Neuronal stem cell (in vitro differentiated cells): ENCODE results near the gene CRP.

ENCODE experiments used
- DNase-seq: peaks from one replicate; pipeline ENCODE4 v3.0.0-alpha.2; 2013; ENCODE audit warnings: low spot score
- H2AFZ ChIP-seq: one replicate; pipeline ENCODE4 v1.6.1; 2013; ENCODE audit warnings: mild to moderate bottlenecking, low read length, inconsistent platforms
- H2AK5ac ChIP-seq: 2 replicates; pipeline ENCODE4 v1.6.1; 2013; ENCODE audit warnings: low read depth, mild to moderate bottlenecking, inconsistent platforms, low read length, moderate library complexity, mixed read lengths
- H2BK120ac ChIP-seq: 2 replicates; pipeline ENCODE4 v1.6.1; 2013; ENCODE audit warnings: low read depth, mild to moderate bottlenecking, inconsistent platforms, low read length, moderate library complexity, mixed read lengths
- H2BK12ac ChIP-seq: one replicate; pipeline ENCODE4 v1.6.1; 2013; ENCODE audit warnings: low read length, inconsistent platforms
- H2BK15ac ChIP-seq: 2 replicates; pipeline ENCODE4 v1.6.1; 2013; ENCODE audit warnings: mild to moderate bottlenecking, low read length, inconsistent platforms, mixed read lengths
- H2BK5ac ChIP-seq: one replicate; pipeline ENCODE4 v1.6.1; 2013; ENCODE audit warnings: inconsistent platforms, mild to moderate bottlenecking, low read length, moderate library complexity
- H3K14ac ChIP-seq: one replicate; pipeline ENCODE4 v1.6.1; 2013; ENCODE audit warnings: low read length, inconsistent platforms
- H3K18ac ChIP-seq: 2 replicates; pipeline ENCODE4 v1.6.1; 2013; ENCODE audit warnings: low read length, inconsistent platforms
- H3K23ac ChIP-seq: 2 replicates; pipeline ENCODE4 v1.6.1; 2013; ENCODE audit warnings: low read depth, mild to moderate bottlenecking, mixed read lengths, low read length, inconsistent platforms; ENCODE audit not compliant: poor library complexity
- H3K27ac ChIP-seq: replicated peaks from 3 replicates; pipeline ENCODE4 v1.5.1; 2013; ENCODE audit warnings: low read length, inconsistent platforms
- H3K27me3 ChIP-seq, 3 experiments: 2 replicates each; pipeline ENCODE4 v1.6.1; 2013; ENCODE audit warnings: low read length in 3 of 3, mild to moderate bottlenecking in 2 of 3, inconsistent platforms in 1 of 3, low read depth in 1 of 3, mixed read lengths in 1 of 3, moderate library complexity in 1 of 3; ENCODE audit not compliant: control insufficient read depth in 3 of 3, insufficient read depth in 3 of 3
- H3K36me3 ChIP-seq, 2 donors: replicated peaks in 1 of 2; 2 replicates each; pipeline ENCODE4 v1.6.1; 2013; ENCODE audit warnings: low read length in 2 of 2; ENCODE audit not compliant: control insufficient read depth in 2 of 2, insufficient read depth in 2 of 2
- H3K4ac ChIP-seq: 2 replicates; pipeline ENCODE4 v1.6.1; 2013; ENCODE audit warnings: inconsistent platforms, mild to moderate bottlenecking, low read length, moderate library complexity
- H3K4me1 ChIP-seq, 2 donors: 1 replicate in 1 of 2; 2 replicates in 1 of 2; pipeline ENCODE4 v1.6.1; 2013; ENCODE audit warnings: low read length in 2 of 2, low read depth in 1 of 2; ENCODE audit not compliant: control insufficient read depth in 2 of 2, insufficient read depth in 1 of 2
- H3K4me2 ChIP-seq: one replicate; pipeline ENCODE4 v1.6.1; 2013; ENCODE audit warnings: mild to moderate bottlenecking, low read length, inconsistent platforms; ENCODE audit not compliant: insufficient read depth, poor library complexity, severe bottlenecking
- H3K4me3 ChIP-seq, 2 donors: 2 replicates each; pipeline ENCODE4 v1.5.1; 2013; ENCODE audit warnings: low read length in 2 of 2, mild to moderate bottlenecking in 2 of 2, inconsistent platforms in 1 of 2, moderate library complexity in 1 of 2
- H3K79me1 ChIP-seq: one replicate; pipeline ENCODE4 v1.6.1; 2013; ENCODE audit warnings: low read depth, mild to moderate bottlenecking, inconsistent platforms, low read length, moderate library complexity
- H3K9ac ChIP-seq: one replicate; pipeline ENCODE4 v1.6.1; 2013; ENCODE audit warnings: mild to moderate bottlenecking, low read depth, low read length, inconsistent platforms; ENCODE audit not compliant: poor library complexity
- H3K9me3 ChIP-seq, 2 donors: replicated peaks in 1 of 2; 2 replicates each; pipeline versions ENCODE3 to v1.6.1; 2013; ENCODE audit warnings: low read length in 2 of 2, mild to moderate bottlenecking in 2 of 2, inconsistent platforms in 1 of 2, low read depth in 1 of 2, mixed read lengths in 1 of 2, moderate library complexity in 1 of 2; ENCODE audit not compliant: control insufficient read depth in 2 of 2, insufficient read depth in 1 of 2
- H4K8ac ChIP-seq: one replicate; pipeline ENCODE4 v1.6.1; 2013; ENCODE audit warnings: low read depth, mild to moderate bottlenecking, inconsistent platforms, low read length, moderate library complexity
- H4K91ac ChIP-seq: one replicate; pipeline ENCODE4 v1.6.1; 2013; ENCODE audit warnings: low read length, low read depth, mild to moderate bottlenecking, inconsistent platforms; ENCODE audit not compliant: poor library complexity
- WGBS, 2 donors: extraction: QIAGEN DNeasy Blood & Tissue Kit; methylation state at CpG; one replicate each; pipeline ENCODE4 v1.1.7; 2013; ENCODE audit warnings: missing lambda C conversion rate in 2 of 2, mixed read lengths in 1 of 2; ENCODE audit not compliant: insufficient read length in 2 of 2, insufficient replicate concordance in 1 of 2; ENCODE audit errors: extremely low coverage in 2 of 2; 5-methylcytosine and 5-hydroxymethylcytosine counted together

CRP gene

DNA sequence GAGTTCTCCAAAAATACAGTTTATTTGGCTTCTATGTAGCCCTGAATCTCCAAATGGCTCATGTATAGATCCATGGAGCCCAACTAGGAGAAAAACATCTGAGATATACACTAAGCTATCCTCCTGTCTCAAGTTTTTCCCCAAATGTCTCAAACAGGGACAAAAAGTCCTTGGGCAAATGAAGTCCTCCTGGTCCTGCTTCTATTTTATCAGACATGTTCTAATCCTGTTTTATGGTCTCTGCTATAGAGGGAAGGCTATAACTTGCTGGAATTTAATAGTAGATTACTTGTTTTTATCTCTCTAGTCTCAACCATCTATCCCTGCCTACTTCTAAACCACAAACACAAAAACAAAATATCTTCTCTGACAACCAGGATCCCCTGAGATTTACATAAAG is 26.9 kb downstream of the CRP start:
- Histone ChIP-seq H3K9me3 (no peaks in the 10 kb centered on the region), H4K91ac (no peak overlapping the region), H3K4me3 (no peak overlapping the region), H3K79me1 (no peaks in the 10 kb centered on the region), H3K27ac (no peak overlapping the region), H3K4ac (no peak overlapping the region), H2AK5ac (no peak overlapping the region), H2BK12ac (no peak overlapping the region), H3K27me3 (peaks cover 0 to 8% (median 0%) of the 10 kb centered on the region in 3 experiments), H3K9ac (no peak overlapping the region), H2AFZ (no peak overlapping the region), H3K23ac (no peak overlapping the region), H3K14ac (no peak overlapping the region), H3K4me1 (no peaks in the 10 kb centered on the region), H2BK15ac (no peak overlapping the region), H3K4me2 (no peak overlapping the region), H3K18ac (no peak overlapping the region), H4K8ac (no peak overlapping the region), H2BK5ac (no peak overlapping the region), H3K36me3 (no peaks in the 10 kb centered on the region), H2BK120ac (no peak overlapping the region)
- DNase-seq = no peak

DNA sequence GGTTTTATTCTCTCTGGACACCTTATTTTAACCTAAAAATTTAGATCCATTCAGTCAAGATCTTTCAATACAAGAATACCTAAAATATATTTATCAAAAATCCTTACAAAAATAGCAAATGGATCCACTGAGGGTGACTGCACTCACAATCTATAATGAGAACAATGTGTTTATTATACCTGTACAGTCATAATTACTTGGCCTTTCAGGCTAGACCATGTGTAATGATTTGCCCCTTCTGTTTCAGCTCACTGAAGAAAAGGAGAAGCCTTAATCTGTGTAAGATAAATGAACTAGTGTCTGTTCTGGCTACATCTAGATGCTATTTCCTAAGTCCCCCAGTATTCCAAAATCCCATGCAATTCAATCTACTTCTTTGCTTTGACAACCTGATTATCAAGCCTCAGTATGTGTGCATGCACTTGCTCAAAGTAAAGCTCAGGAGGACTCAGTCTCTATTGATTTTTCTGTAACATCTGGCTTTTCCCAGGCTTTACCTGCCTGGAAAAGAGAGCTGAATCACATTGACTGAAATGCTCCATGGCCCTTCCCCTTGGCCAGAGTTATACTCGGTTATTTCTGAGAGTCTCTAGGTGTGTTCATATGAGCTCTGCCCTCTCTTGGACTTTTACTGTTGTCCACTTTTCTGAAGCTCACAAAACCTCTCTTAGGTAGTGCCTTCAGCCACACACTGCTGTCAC is 27.6 kb downstream of the CRP start:
- Histone ChIP-seq H3K27me3 (peaks cover 0 to 3% (median 0%) of the 10 kb centered on the region in 3 experiments), H3K14ac (no peak overlapping the region), H3K18ac (no peak overlapping the region), H3K9ac (no peak overlapping the region), H3K4me2 (no peak overlapping the region), H4K91ac (no peak overlapping the region), H3K4ac (no peak overlapping the region), H2BK15ac (no peak overlapping the region), H3K9me3 (no peaks in the 10 kb centered on the region), H4K8ac (no peak overlapping the region), H3K36me3 (no peaks in the 10 kb centered on the region), H3K4me1 (no peaks in the 10 kb centered on the region), H2AFZ (no peak overlapping the region), H2BK12ac (no peak overlapping the region), H3K79me1 (no peaks in the 10 kb centered on the region), H2AK5ac (no peak overlapping the region), H2BK120ac (no peak overlapping the region), H3K27ac (no peak overlapping the region), H3K23ac (no peak overlapping the region), H2BK5ac (no peak overlapping the region), H3K4me3 (no peak overlapping the region)
- no peak for DNase-seq
- no CpG with 5 or more reads among the region's 1 CpG for WGBS, 2 donors

GRCh38 chr1:159678939-159679338 is 35.5 kb downstream of the CRP start:
- H3K9ac ChIP-seq = no peak overlapping the region
- no peak overlapping the region for H3K4me3 ChIP-seq
- no peak overlapping the region for H4K91ac ChIP-seq
- no peak overlapping the region for H3K27ac ChIP-seq
- no peak overlapping the region for H2BK15ac ChIP-seq
- DNase-seq = no peak
- no peak overlapping the region for H2BK12ac ChIP-seq
- no peak overlapping the region for H4K8ac ChIP-seq
- H2AK5ac ChIP-seq = no peak overlapping the region
- no peak overlapping the region for H3K18ac ChIP-seq
- no peak overlapping the region for H3K4me2 ChIP-seq
- no peak overlapping the region for H2AFZ ChIP-seq
- no peaks in the 10 kb centered on the region for H3K36me3 ChIP-seq
- no peak overlapping the region for H2BK5ac ChIP-seq
- H3K23ac ChIP-seq = no peak overlapping the region
- no peaks in the 10 kb centered on the region for H3K27me3 ChIP-seq
- no peaks in the 10 kb centered on the region for H3K4me1 ChIP-seq
- no peaks in the 10 kb centered on the region for H3K79me1 ChIP-seq
- no peak overlapping the region for H2BK120ac ChIP-seq
- no peak overlapping the region for H3K4ac ChIP-seq
- WGBS, 2 donors = no CpG with 5 or more reads among the region's 5 CpGs
- H3K14ac ChIP-seq = no peak overlapping the region
- H3K9me3 ChIP-seq = no peaks in the 10 kb centered on the region

- H3K4me1 ChIP-seq = no peaks in the 10 kb centered on the region
- H2BK15ac ChIP-seq = no peak overlapping the region
- no peak overlapping the region for H3K4me2 ChIP-seq
- no peaks in the 10 kb centered on the region for H3K27me3 ChIP-seq
- H3K9ac ChIP-seq = no peak overlapping the region
- H2BK120ac ChIP-seq = no peak overlapping the region
- no peak for DNase-seq
- no peak overlapping the region for H2BK5ac ChIP-seq
- H4K91ac ChIP-seq = no peak overlapping the region
- H3K18ac ChIP-seq = no peak overlapping the region
- no peak overlapping the region for H3K27ac ChIP-seq
- H4K8ac ChIP-seq = no peak overlapping the region
- no peak overlapping the region for H2AK5ac ChIP-seq
- no peak overlapping the region for H3K4ac ChIP-seq
- no peak overlapping the region for H3K23ac ChIP-seq
- WGBS, 2 donors = no CpG with 5 or more reads among the region's 1 CpG
- H3K79me1 ChIP-seq = no peaks in the 10 kb centered on the region
- no peak overlapping the region for H2AFZ ChIP-seq
- no peaks in the 10 kb centered on the region for H3K36me3 ChIP-seq
- H3K14ac ChIP-seq = no peak overlapping the region
- H2BK12ac ChIP-seq = no peak overlapping the region
- H3K4me3 ChIP-seq = no peak overlapping the region
- H3K9me3 ChIP-seq = no peaks in the 10 kb centered on the region
These were observed 39.3 kb downstream of the CRP start for GRCh38 chr1:159675046-159675445.
